ENCODE data around the gene CRYBB3.
"Not testable (repeated sequence)": the region's sequence is repeated elsewhere in the genome, so short reads cannot be mapped to it uniquely, and the experiment has no call there.

CRYBB3 gene

DNA sequence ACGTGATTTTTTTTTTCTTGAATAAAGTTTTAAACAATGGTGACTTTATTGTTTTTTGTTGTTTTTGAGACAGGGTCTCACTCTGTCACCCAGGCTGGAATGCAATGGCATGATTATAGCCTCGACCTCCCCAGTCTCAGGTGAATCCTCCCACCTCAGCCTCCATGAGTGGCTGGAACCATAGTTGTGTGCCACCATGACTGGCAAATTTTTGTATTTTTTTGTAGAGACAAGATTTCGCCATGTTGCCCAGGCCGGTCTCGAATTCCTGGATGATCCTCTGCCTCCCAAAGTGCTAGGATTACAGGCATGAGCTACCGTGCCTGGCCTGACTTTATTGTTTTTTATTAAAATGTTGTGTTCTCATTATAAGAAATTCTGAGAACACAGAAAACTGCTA, 12.2 kb upstream of the CRYBB3 start:
- no peak overlapping the region for H3K27ac Mint-ChIP-seq

GRCh38 chr22:25192406-25192805, 7.3 kb upstream of the CRYBB3 start:
- no peak overlapping the region for H3K27ac Mint-ChIP-seq

More for the DNA sequence above, 12.2 kb upstream of the CRYBB3 start:
- H3K27me3 Mint-ChIP-seq = no peaks in the 10 kb centered on the region
- peaks cover 3% of the 10 kb centered on the region for H3K36me3 Mint-ChIP-seq
- no peaks in the 10 kb centered on the region for H3K9me3 Mint-ChIP-seq
- no peak overlapping the region for H3K4me3 Mint-ChIP-seq
- no peaks in the 10 kb centered on the region for H3K4me1 Mint-ChIP-seq

GRCh38 chr22:25193130-25193529, 6.5 kb upstream of the CRYBB3 start:
- Mint-ChIP-seq H3K9me3 (no peaks in the 10 kb centered on the region), H3K36me3 (peaks cover 4% of the 10 kb centered on the region), H3K4me1 (no peaks in the 10 kb centered on the region), H3K27me3 (no peaks in the 10 kb centered on the region), H3K27ac (no peak overlapping the region), H3K4me3 (no peak overlapping the region)

More at GRCh38 chr22:25192406-25192805, 7.3 kb upstream of the CRYBB3 start:
- Mint-ChIP-seq H3K4me3 (no peak overlapping the region), H3K27me3 (no peaks in the 10 kb centered on the region), H3K4me1 (no peaks in the 10 kb centered on the region), H3K9me3 (no peaks in the 10 kb centered on the region), H3K36me3 (peaks cover 4% of the 10 kb centered on the region)

- no peak overlapping the region for H3K27ac Mint-ChIP-seq
These were observed 6.1 kb upstream of the CRYBB3 start for GRCh38 chr22:25193548-25193947.

DNA sequence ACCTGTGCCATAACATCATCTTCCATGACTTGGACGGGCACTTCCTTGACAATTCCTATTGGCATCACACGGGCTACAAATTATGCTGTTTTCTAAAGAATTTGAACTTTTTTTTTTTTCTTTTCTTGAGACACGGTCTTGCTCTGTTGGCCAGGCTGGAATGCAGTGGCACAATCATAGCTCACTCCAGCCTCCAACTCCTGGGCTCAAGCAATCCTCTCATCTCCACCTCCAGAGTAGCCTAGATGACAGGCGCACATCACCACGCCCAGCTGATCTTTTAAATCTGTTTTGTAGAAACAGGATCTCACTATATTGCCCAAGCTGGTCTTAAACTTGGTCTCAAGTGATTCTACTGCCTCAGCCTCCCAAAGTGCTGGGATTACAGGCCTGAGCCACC, 3.3 kb upstream of the CRYBB3 start:
- H3K36me3 Mint-ChIP-seq = peaks cover 2% of the 10 kb centered on the region
- no peaks in the 10 kb centered on the region for H3K27me3 Mint-ChIP-seq
- H3K27ac Mint-ChIP-seq = no peak overlapping the region
- H3K9me3 Mint-ChIP-seq = no peaks in the 10 kb centered on the region
- H3K4me3 Mint-ChIP-seq = no peak overlapping the region
- H3K4me1 Mint-ChIP-seq = no peaks in the 10 kb centered on the region

More at GRCh38 chr22:25193548-25193947, 6.1 kb upstream of the CRYBB3 start:
- Mint-ChIP-seq H3K4me3 (no peak overlapping the region), H3K27me3 (no peaks in the 10 kb centered on the region), H3K36me3 (peaks cover 4% of the 10 kb centered on the region), H3K4me1 (no peaks in the 10 kb centered on the region), H3K9me3 (no peaks in the 10 kb centered on the region)

- peaks cover 2% of the 10 kb centered on the region for H3K36me3 Mint-ChIP-seq
- no peaks in the 10 kb centered on the region for H3K4me1 Mint-ChIP-seq
- H3K27me3 Mint-ChIP-seq = no peaks in the 10 kb centered on the region
- no peak overlapping the region for H3K27ac Mint-ChIP-seq
- H3K4me3 Mint-ChIP-seq = no peak overlapping the region
- H3K9me3 Mint-ChIP-seq = no peaks in the 10 kb centered on the region
These were observed 2.3 kb upstream of the CRYBB3 start for GRCh38 chr22:25197340-25197739.

- Mint-ChIP-seq H3K9me3 (no peaks in the 10 kb centered on the region), H3K4me3 (no peak overlapping the region), H3K27me3 (no peaks in the 10 kb centered on the region), H3K27ac (no peak overlapping the region), H3K4me1 (no peaks in the 10 kb centered on the region), H3K36me3 (no peaks in the 10 kb centered on the region)
These were observed 1.3 kb downstream of the CRYBB3 start for GRCh38 chr22:25200967-25201366.

- Mint-ChIP-seq H3K27me3 (no peaks in the 10 kb centered on the region), H3K4me1 (no peaks in the 10 kb centered on the region), H3K4me3 (no peak overlapping the region), H3K27ac (no peak overlapping the region), H3K36me3 (no peaks in the 10 kb centered on the region), H3K9me3 (no peaks in the 10 kb centered on the region)
These were observed 2.1 kb downstream of the CRYBB3 start for GRCh38 chr22:25201557-25202273.

- Mint-ChIP-seq H3K4me3 (no peak overlapping the region), H3K9me3 (no peaks in the 10 kb centered on the region), H3K27ac (no peak overlapping the region), H3K4me1 (no peaks in the 10 kb centered on the region), H3K27me3 (no peaks in the 10 kb centered on the region), H3K36me3 (no peaks in the 10 kb centered on the region)
These were observed 2.7 kb downstream of the CRYBB3 start for GRCh38 chr22:25202290-25202921.

GRCh38 chr22:25203082-25203481, 3.4 kb downstream of the CRYBB3 start:
- Mint-ChIP-seq H3K9me3 (no peaks in the 10 kb centered on the region), H3K27ac (no peak overlapping the region), H3K4me3 (no peak overlapping the region), H3K36me3 (no peaks in the 10 kb centered on the region), H3K4me1 (no peaks in the 10 kb centered on the region), H3K27me3 (no peaks in the 10 kb centered on the region)

DNA sequence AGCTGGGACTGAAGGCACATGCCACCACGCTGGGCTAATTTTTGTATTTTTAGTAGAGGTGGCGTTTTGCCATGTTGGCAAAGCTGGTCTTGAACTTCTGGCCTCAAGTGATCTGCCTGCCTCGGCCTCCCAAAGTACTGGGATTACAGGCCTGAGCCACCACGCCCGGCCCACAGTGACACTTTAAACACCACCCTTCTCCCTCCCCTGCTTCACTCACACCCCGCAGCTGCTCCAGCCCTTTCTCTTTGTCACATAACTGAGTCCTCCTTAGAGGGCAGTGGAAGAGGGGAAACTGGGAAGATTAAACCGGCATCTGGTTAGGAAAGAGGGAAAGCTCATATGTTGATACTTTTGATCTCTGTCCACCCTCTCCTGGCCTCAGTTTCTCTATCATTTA, 4.9 kb downstream of the CRYBB3 start:
- H3K4me3 Mint-ChIP-seq, H3K36me3 Mint-ChIP-seq, H3K4me1 Mint-ChIP-seq, H3K27ac Mint-ChIP-seq, H3K27me3 Mint-ChIP-seq, H3K9me3 Mint-ChIP-seq: not testable (repeated sequence)

GRCh38 chr22:25205847-25206246, 6.2 kb downstream of the CRYBB3 start:
- no peak overlapping the region for H3K27ac Mint-ChIP-seq
- no peaks in the 10 kb centered on the region for H3K27me3 Mint-ChIP-seq
- H3K36me3 Mint-ChIP-seq = no peaks in the 10 kb centered on the region
- no peak overlapping the region for H3K4me3 Mint-ChIP-seq
- no peaks in the 10 kb centered on the region for H3K4me1 Mint-ChIP-seq
- no peaks in the 10 kb centered on the region for H3K9me3 Mint-ChIP-seq

GRCh38 chr22:25206998-25207397, 7.3 kb downstream of the CRYBB3 start:
- H3K36me3 Mint-ChIP-seq = no peaks in the 10 kb centered on the region
- H3K27ac Mint-ChIP-seq = no peak overlapping the region
- H3K9me3 Mint-ChIP-seq = no peaks in the 10 kb centered on the region
- H3K27me3 Mint-ChIP-seq = no peaks in the 10 kb centered on the region
- no peaks in the 10 kb centered on the region for H3K4me1 Mint-ChIP-seq
- H3K4me3 Mint-ChIP-seq = no peak overlapping the region

DNA sequence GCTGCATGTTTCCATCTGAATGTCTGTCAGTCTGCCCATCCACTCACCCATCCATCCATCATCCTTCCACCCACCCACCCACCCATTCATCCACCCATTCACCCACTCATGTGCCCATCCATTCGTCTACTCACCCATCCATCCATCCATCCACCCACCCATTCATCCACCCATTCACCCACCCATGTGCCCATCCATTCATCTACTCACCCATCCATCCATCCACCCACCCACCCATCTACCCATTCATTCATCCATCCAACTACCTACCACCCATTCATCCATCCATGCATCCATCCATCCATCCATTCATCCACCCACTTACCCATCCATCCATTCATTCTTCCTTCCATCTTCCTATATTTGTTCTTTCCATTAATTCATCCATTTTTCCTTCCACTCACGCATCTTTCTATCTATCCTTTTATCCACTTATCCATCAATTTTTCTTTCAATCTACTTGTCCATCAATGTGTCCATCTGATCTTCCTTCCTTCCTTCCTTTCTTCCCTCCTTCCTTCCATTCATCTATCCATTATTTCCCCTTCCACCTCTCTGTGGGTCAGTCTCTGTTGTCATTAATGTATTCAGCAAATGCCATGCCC, 8.0 kb downstream of the CRYBB3 start:
- Mint-ChIP-seq H3K27ac (no peak overlapping the region), H3K27me3 (no peaks in the 10 kb centered on the region), H3K36me3 (no peaks in the 10 kb centered on the region), H3K9me3 (no peaks in the 10 kb centered on the region), H3K4me1 (no peaks in the 10 kb centered on the region), H3K4me3 (no peak overlapping the region)

GRCh38 chr22:25208328-25208727, 8.7 kb downstream of the CRYBB3 start:
- Mint-ChIP-seq H3K27ac (no peak overlapping the region), H3K4me1 (no peaks in the 10 kb centered on the region), H3K4me3 (no peak overlapping the region), H3K36me3 (no peaks in the 10 kb centered on the region), H3K27me3 (no peaks in the 10 kb centered on the region), H3K9me3 (peaks cover under 1% of the 10 kb centered on the region)

DNA sequence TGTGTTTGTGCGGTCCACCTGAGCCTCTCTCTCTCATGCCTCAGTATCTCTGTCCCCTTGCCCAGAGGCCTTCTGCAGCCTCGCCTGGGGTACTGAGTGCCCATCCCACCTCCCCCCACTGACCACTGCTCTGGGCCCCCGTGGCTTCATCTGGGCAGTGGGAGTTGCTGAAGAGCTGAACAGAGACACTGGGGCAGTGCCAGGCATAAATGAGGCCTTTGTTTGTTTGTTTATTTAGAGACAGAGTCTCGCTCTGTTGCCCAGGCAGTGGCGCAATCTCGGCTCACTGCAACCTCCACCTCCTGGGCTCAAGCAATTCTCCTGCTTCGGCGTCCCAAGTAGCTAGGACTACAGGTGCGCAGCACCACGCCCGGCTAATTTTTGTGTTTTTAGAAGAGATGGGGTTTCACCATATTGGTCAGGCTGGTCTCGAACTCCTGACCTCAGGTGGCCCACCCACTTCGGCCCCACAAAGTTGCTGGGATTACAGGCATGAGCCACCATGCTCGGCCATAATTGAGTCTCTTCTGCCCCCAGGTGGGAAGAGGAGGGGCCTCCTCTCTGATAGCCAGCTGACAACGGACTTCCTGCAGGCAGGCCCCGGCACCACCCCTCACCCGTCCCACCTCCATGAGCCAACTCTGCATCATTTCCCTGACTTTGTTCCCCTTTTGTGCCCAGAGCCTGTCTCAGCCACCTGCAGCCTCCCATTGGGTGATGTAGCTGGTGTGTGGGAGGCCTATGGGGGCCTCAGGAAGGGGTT, 9.3 kb downstream of the CRYBB3 start:
- peaks cover 6% of the 10 kb centered on the region for H3K9me3 Mint-ChIP-seq
- no peaks in the 10 kb centered on the region for H3K4me1 Mint-ChIP-seq
- no peaks in the 10 kb centered on the region for H3K36me3 Mint-ChIP-seq
- no peak overlapping the region for H3K4me3 Mint-ChIP-seq
- H3K27me3 Mint-ChIP-seq = peaks cover 3% of the 10 kb centered on the region
- H3K27ac Mint-ChIP-seq = no peak overlapping the region
